AG09309 (cell line): Measurements from ENCODE around the gene AUTS2.

Experiments
- DNase-seq: peaks from one replicate; pipeline ENCODE4 v3.0.0-alpha.2; 2010; ENCODE audit warnings: low read depth
- H3K4me3 ChIP-seq: 2 replicates; pipeline ENCODE4 v1.5.1; 2011; ENCODE audit warnings: mild to moderate bottlenecking, low read depth, low read length, moderate library complexity; ENCODE audit not compliant: control insufficient read depth
- CTCF ChIP-seq: IDR thresholded peaks from 2 replicates; pipeline ENCODE4 v1.5.1; 2011; ENCODE audit warnings: mild to moderate bottlenecking, low read depth, low read length, inconsistent platforms; ENCODE audit not compliant: insufficient read depth, control insufficient read depth; ENCODE audit errors: missing control alignments

The AUTS2 gene

GRCh38 chr7:70497793-70498192 is 899.5 kb downstream of the AUTS2 start:
- no peak for TF ChIP-seq CTCF
- no peak overlapping the region for H3K4me3 ChIP-seq
- DNase-seq, result no peak

GRCh38 chr7:70498232-70498992 is 900.1 kb downstream of the AUTS2 start:
- H3K4me3 ChIP-seq, result no peak overlapping the region
- no peak for TF ChIP-seq CTCF
- no peak for DNase-seq

GRCh38 chr7:70500261-70500660 is 902.0 kb downstream of the AUTS2 start:
- DNase-seq, result no peak
- no peak for TF ChIP-seq CTCF
- H3K4me3 ChIP-seq, result no peak overlapping the region

- no peak overlapping the region for H3K4me3 ChIP-seq
- no peak for DNase-seq
- no peak for TF ChIP-seq CTCF
Measured at GRCh38 chr7:70502117-70502863, 904.0 kb downstream of the AUTS2 start.

GRCh38 chr7:70504254-70504653 is 906.0 kb downstream of the AUTS2 start:
- DNase-seq, result no peak
- TF ChIP-seq CTCF, result no peak
- H3K4me3 ChIP-seq, result no peak overlapping the region

GRCh38 chr7:70505468-70505867 is 907.2 kb downstream of the AUTS2 start:
- DNase-seq, result no peak
- TF ChIP-seq CTCF, result no peak
- no peak overlapping the region for H3K4me3 ChIP-seq
